ENCODE measurements around the gene BCO1.

DNA sequence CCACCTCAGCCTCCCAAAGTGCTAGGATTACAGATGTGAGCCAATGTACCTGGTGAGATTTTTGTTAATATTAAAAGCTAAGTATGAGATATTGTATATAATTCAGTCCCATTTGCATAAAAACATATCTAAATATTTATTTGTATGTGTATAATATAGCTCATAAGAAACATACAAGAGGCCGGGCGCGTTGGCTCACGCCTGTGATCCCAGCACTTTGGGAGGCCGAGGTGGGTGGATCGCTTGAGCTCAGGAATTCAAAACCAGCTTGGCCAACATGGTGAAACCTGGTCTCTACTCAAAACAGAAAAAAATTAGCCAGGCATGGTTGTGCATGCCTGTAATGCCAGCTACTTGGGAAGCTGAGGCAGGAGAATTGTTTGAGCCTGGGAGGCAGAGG lies 16.8 kb upstream of the BCO1 start:
- TF ChIP-seq, protein P1, sequence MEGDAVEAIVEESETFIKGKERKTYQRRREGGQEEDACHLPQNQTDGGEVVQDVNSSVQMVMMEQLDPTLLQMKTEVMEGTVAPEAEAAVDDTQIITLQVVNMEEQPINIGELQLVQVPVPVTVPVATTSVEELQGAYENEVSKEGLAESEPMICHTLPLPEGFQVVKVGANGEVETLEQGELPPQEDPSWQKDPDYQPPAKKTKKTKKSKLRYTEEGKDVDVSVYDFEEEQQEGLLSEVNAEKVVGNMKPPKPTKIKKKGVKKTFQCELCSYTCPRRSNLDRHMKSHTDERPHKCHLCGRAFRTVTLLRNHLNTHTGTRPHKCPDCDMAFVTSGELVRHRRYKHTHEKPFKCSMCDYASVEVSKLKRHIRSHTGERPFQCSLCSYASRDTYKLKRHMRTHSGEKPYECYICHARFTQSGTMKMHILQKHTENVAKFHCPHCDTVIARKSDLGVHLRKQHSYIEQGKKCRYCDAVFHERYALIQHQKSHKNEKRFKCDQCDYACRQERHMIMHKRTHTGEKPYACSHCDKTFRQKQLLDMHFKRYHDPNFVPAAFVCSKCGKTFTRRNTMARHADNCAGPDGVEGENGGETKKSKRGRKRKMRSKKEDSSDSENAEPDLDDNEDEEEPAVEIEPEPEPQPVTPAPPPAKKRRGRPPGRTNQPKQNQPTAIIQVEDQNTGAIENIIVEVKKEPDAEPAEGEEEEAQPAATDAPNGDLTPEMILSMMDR (IDR thresholded peaks at IDR 0.05) = no peak
- no peak for TF ChIP-seq ZFX (IDR thresholded peaks at IDR 0.05; ENCODE audit: borderline replicate concordance)

Data from 22Rv1 (cell line).